ENCODE data around the gene LHCGR. TPM values are rescaled to one million over a fixed set of nuclear protein-coding genes. Genes with fewer than 3 reads are reported as not detected.

The LHCGR gene
- total RNA-seq, 4 donors from 2014 or later: 0.19 TPM; not detected in 3

GRCh38 chr2:48693066-48693465 lies 62.5 kb downstream of the LHCGR start:
- no peak for DNase-seq (ENCODE audit: low spot score in 2 of 2)
- TF ChIP-seq POLR2A (IDR thresholded peaks at IDR 0.05): no peak
- TF ChIP-seq, protein P1, sequence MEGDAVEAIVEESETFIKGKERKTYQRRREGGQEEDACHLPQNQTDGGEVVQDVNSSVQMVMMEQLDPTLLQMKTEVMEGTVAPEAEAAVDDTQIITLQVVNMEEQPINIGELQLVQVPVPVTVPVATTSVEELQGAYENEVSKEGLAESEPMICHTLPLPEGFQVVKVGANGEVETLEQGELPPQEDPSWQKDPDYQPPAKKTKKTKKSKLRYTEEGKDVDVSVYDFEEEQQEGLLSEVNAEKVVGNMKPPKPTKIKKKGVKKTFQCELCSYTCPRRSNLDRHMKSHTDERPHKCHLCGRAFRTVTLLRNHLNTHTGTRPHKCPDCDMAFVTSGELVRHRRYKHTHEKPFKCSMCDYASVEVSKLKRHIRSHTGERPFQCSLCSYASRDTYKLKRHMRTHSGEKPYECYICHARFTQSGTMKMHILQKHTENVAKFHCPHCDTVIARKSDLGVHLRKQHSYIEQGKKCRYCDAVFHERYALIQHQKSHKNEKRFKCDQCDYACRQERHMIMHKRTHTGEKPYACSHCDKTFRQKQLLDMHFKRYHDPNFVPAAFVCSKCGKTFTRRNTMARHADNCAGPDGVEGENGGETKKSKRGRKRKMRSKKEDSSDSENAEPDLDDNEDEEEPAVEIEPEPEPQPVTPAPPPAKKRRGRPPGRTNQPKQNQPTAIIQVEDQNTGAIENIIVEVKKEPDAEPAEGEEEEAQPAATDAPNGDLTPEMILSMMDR (IDR thresholded peaks at IDR 0.05): no peak
- no peak overlapping the region for H3K4me3 ChIP-seq (ENCODE audit: low read depth, poor library complexity, severe bottlenecking)
- intact Hi-C loops (cut with DNase I; ENCODE audit: low total_unique reads): no loop called here
- WGBS, 2 donors: 83 to 87% methylated on average over 4 of the region's 4 CpGs

DNA sequence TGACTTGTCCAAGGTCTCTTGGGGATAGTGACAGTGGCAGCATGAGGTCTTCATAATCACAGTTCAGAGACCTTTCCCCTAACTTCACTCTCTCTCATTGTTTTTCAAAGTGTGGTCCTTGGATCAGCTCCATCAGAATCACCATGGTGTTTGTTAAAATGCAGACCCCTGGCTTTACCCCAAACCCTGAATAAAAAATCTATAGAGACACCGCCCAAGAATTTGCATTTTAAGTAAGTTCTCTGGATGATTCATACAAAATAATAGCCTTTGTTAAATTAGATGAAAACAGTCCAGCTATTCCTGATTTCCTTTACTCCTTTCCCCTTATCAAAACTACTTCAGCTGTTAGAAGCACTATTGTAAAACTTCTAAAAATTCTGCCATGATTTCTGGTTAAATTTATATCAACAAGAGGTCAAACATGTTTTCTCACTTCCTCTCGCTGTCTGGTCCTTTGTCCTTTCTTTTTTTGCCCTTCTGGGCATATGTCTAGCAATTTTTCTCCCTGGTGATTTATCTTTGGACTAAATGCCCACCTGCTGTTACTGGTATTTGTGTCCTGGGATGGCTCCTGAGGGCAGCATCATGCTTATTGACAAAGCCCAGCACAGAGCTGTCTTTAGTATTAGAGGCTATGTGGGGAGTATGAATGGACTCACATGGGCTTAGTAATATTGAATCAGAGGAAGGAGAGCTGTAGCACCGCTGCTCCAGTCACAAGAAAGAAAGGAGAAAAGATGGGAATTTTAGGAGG lies 63.4 kb downstream of the LHCGR start:
- WGBS, 2 donors: 81 to 91% methylated on average over 3 of the region's 3 CpGs
- no peak for TF ChIP-seq POLR2A (IDR thresholded peaks at IDR 0.05)
- TF ChIP-seq, protein P1 (IDR thresholded peaks at IDR 0.05): no peak
- no peak for DNase-seq (ENCODE audit: low spot score in 2 of 2)
- no peak overlapping the region for H3K4me3 ChIP-seq (ENCODE audit: low read depth, poor library complexity, severe bottlenecking)
- intact Hi-C loops (cut with DNase I; ENCODE audit: low total_unique reads): no loop called here

GRCh38 chr2:48685126-48685525 lies 70.4 kb downstream of the LHCGR start:
- TF ChIP-seq, protein P1 (IDR thresholded peaks at IDR 0.05): no peak
- no peak for TF ChIP-seq POLR2A (IDR thresholded peaks at IDR 0.05)
- DNase-seq (ENCODE audit: low spot score in 2 of 2): no peak
- 98% methylated on average over 1 of the region's 1 CpG for WGBS, 2 donors
- intact Hi-C loops (cut with DNase I; ENCODE audit: low total_unique reads): no loop called here
- H3K4me3 ChIP-seq (ENCODE audit: low read depth, poor library complexity, severe bottlenecking): no peak overlapping the region

GRCh38 chr2:48677450-48677849 lies 78.1 kb downstream of the LHCGR start:
- intact Hi-C loops (cut with DNase I; ENCODE audit: low total_unique reads): no loop called here
- no peak overlapping the region for H3K4me3 ChIP-seq (ENCODE audit: low read depth, poor library complexity, severe bottlenecking)
- DNase-seq (ENCODE audit: low spot score in 2 of 2): no peak
- TF ChIP-seq, protein P1 (IDR thresholded peaks at IDR 0.05): no peak
- TF ChIP-seq POLR2A (IDR thresholded peaks at IDR 0.05): no peak
- 59 to 69% methylated on average over 2 of the region's 2 CpGs for WGBS, 2 donors

DNA sequence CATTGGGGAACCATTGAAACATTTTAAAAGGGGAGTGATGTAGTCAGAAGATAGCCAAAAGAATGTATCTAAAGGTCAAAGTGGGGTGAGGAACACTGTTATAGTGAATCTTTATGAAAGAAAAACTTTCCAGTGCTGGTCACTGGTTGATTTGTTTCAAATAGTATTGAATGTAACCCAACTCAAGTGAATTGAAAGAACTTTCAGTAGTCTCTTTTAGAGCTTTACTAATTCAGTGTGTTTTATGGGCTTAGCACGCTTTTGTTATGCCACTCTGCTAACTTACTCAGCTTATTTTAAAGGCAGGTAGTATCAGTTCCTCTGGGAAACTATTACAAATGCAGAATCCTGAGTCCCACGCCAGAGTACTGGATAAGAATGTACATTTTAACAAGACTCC lies 80.6 kb downstream of the LHCGR start:
- intact Hi-C loops (cut with DNase I; ENCODE audit: low total_unique reads): no loop called here
- no peak overlapping the region for H3K4me3 ChIP-seq (ENCODE audit: low read depth, poor library complexity, severe bottlenecking)
- 83 to 93% methylated on average over 2 of the region's 2 CpGs for WGBS, 2 donors
- TF ChIP-seq POLR2A (IDR thresholded peaks at IDR 0.05): no peak
- TF ChIP-seq, protein P1 (IDR thresholded peaks at IDR 0.05): no peak
- no peak for DNase-seq (ENCODE audit: low spot score in 2 of 2)

- 87 to 89% methylated on average over 4 of the region's 4 CpGs for WGBS, 2 donors
- no peak for DNase-seq (ENCODE audit: low spot score in 2 of 2)
- intact Hi-C loops (cut with DNase I; ENCODE audit: low total_unique reads): no loop called here
- H3K4me3 ChIP-seq (ENCODE audit: low read depth, poor library complexity, severe bottlenecking): no peak overlapping the region
- TF ChIP-seq POLR2A (IDR thresholded peaks at IDR 0.05): no peak
- TF ChIP-seq, protein P1 (IDR thresholded peaks at IDR 0.05): no peak
These were observed 81.9 kb downstream of the LHCGR start for GRCh38 chr2:48673581-48673980.

Measured in lower leg skin (tissue), 4 donors.